ENCODE measurements around the gene LYPD4. TPM values are rescaled to one million over a fixed set of nuclear protein-coding genes. Genes with fewer than 3 reads are reported as not detected.

Gene LYPD4
- total RNA-seq, 1 experiment from 2014 or later = not detected

- Histone ChIP-seq H3K4me2 (no peak overlapping the region), H4K20me1 (ENCODE audit: insufficient read depth) (peaks cover 74% of the 10 kb centered on the region), H2AFZ (no peak overlapping the region), H3F3A (ENCODE audit: insufficient read depth, low read depth) (peaks cover 81% of the 10 kb centered on the region), H3K9me2 (ENCODE audit: insufficient read depth) (no peaks in the 10 kb centered on the region), H3K4me3 (no peak overlapping the region), H3K27me3 (ENCODE audit: insufficient read depth, low read depth) (no peaks in the 10 kb centered on the region), H3K36me3 (ENCODE audit: low read depth) (peaks cover 44% of the 10 kb centered on the region), H3K79me2 (ENCODE audit: low read depth) (peaks cover 32% of the 10 kb centered on the region), H3K9me3 (ENCODE audit: insufficient read depth, low read depth) (no peaks in the 10 kb centered on the region), H3K4me1 (replicated peaks; ENCODE audit: insufficient read depth) (peaks cover 27% of the 10 kb centered on the region), H3K27ac (peak overlapping the region; percentile 23; the same call in 1 of the 2 replicates)
- CTCF ChIA-PET = interaction anchor here (1.0 kb wide), 1 partner anchor 18 kb away, joined by 3 read pairs; no protein-coding TSS in a partner anchor
- intact Hi-C loops (cut with micrococcal nuclease; ENCODE audit: unreplicated experiment) = no loop called here
- DNase-seq = peak in 1 of 2 experiments; percentile 58
- POLR2A ChIA-PET (ENCODE audit: unreplicated experiment) = interaction anchor here (0.6 kb wide), 1 partner anchor 17 kb away, joined by 4 read pairs; no protein-coding TSS in a partner anchor
- BruUV-seq (replicated peaks) = no TSS peak
- no peak for TF ChIP-seq EZH2 (IDR thresholded peaks at IDR 0.05; ENCODE audit: low read depth)
- no peak for TF ChIP-seq CTCF (conservative IDR thresholded peaks at IDR 0.05)
Observed at GRCh38 chr19:41870401-41870873, 26.0 kb upstream of the LYPD4 start.

DNA sequence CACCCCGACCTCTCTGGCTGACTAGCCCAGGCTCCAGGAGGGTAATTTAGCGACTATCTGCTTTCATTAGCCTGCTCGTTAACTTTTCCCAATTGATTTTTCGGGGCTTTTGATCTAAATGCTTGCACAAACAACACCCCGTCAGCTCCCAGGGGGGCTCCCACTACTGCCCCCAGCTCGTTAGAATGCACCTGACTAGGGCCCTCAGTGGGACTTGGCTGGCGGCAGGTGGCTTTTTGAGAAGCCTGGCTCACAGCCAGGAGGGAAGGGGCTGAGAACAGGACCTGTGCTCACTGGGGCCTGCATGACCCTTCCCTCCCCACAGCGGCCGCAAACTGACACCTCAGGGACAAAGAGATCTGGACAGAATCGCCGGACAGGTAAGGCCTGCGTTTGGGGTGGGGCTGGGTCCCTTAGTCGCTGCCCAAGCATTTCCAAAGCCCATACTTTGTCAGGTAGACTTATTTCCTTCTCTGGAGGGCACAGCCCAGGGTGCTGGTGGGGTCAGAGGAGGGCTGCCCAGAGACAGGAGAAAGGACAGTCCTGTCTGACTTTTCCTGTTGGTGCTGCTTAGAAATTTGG lies 25.0 kb upstream of the LYPD4 start:
- peak; percentile 68 for DNase-seq
- Histone ChIP-seq H3K79me2 (ENCODE audit: low read depth) (peaks cover 42% of the 10 kb centered on the region), H3K36me3 (ENCODE audit: low read depth) (peaks cover 54% of the 10 kb centered on the region), H4K20me1 (ENCODE audit: insufficient read depth) (peaks cover 84% of the 10 kb centered on the region), H3K27ac (peak overlapping the region; percentile 23; the same call in 1 of the 2 replicates), H3K4me2 (no peak overlapping the region), H3F3A (ENCODE audit: insufficient read depth, low read depth) (peaks cover 91% of the 10 kb centered on the region), H3K27me3 (ENCODE audit: insufficient read depth, low read depth) (no peaks in the 10 kb centered on the region), H2AFZ (no peak overlapping the region), H3K9me3 (ENCODE audit: insufficient read depth, low read depth) (no peaks in the 10 kb centered on the region), H3K4me3 (no peak overlapping the region), H3K9me2 (ENCODE audit: insufficient read depth) (no peaks in the 10 kb centered on the region), H3K4me1 (replicated peaks; ENCODE audit: insufficient read depth) (peaks cover 37% of the 10 kb centered on the region)
- TF ChIP-seq CTCF (conservative IDR thresholded peaks at IDR 0.05) = no peak
- no peak for TF ChIP-seq EZH2 (IDR thresholded peaks at IDR 0.05; ENCODE audit: low read depth)
- ChIA-PET POLR2A (ENCODE audit: unreplicated experiment) (no interaction called here), CTCF (interaction anchor here (0.7 kb wide), 1 partner anchor 21 kb away, joined by 4 read pairs; no protein-coding TSS in a partner anchor)
- no TSS peak for BruUV-seq (replicated peaks)
- intact Hi-C loops (cut with micrococcal nuclease; ENCODE audit: unreplicated experiment) = no loop called here

- POLR2A ChIA-PET (ENCODE audit: unreplicated experiment) = no interaction called here
Observed at GRCh38 chr19:41868989-41869300, 24.5 kb upstream of the LYPD4 start.

More at GRCh38 chr19:41868989-41869300, 24.5 kb upstream of the LYPD4 start:
- Histone ChIP-seq H3K79me2 (ENCODE audit: low read depth) (peaks cover 47% of the 10 kb centered on the region), H3K4me3 (no peak overlapping the region), H3K27me3 (ENCODE audit: insufficient read depth, low read depth) (no peaks in the 10 kb centered on the region), H3K27ac (0 out of 2 replicates have a peak overlapping the region, but pooled peaks have one; percentile 16), H2AFZ (no peak overlapping the region), H4K20me1 (ENCODE audit: insufficient read depth) (peaks cover 89% of the 10 kb centered on the region), H3F3A (ENCODE audit: insufficient read depth, low read depth) (peaks cover 96% of the 10 kb centered on the region), H3K4me2 (no peak overlapping the region), H3K36me3 (ENCODE audit: low read depth) (peaks cover 59% of the 10 kb centered on the region), H3K9me3 (ENCODE audit: insufficient read depth, low read depth) (no peaks in the 10 kb centered on the region), H3K9me2 (ENCODE audit: insufficient read depth) (no peaks in the 10 kb centered on the region), H3K4me1 (replicated peaks; ENCODE audit: insufficient read depth) (peaks cover 42% of the 10 kb centered on the region)
- intact Hi-C loops (cut with micrococcal nuclease; ENCODE audit: unreplicated experiment) = no loop called here
- TF ChIP-seq EZH2 (IDR thresholded peaks at IDR 0.05; ENCODE audit: low read depth) (no peak), CTCF (conservative IDR thresholded peaks at IDR 0.05) (no peak)
- DNase-seq = no peak
- CTCF ChIA-PET = no interaction called here
- BruUV-seq (replicated peaks) = no TSS peak

Measured in PC-9 (cell line).